GF-D8 (cell line): ENCODE measurements around the gene DIMT1.

Experiments used
- DNase-seq: peaks from one replicate; lab custom pipeline; 2025; lab: John Stamatoyannopoulos, UW

DIMT1 gene

GRCh38 chr5:62403411-62404250 is at the start of gene DIMT1:
Gene DIMT1 (minus strand): TSS chr5:62403905. CDS start chr5:62403772, 133 bp downstream.
- DNase-seq, result peak; percentile 94

GRCh38 chr5:62450259-62450658 is 46.6 kb upstream of the DIMT1 start:
- DNase-seq, result no peak

GRCh38 chr5:62448528-62448927 is 44.8 kb upstream of the DIMT1 start:
- DNase-seq, result no peak

- no peak for DNase-seq
Measured at GRCh38 chr5:62432621-62433064, 28.9 kb upstream of the DIMT1 start.

- DNase-seq, result peak; percentile 32
Measured at GRCh38 chr5:62431735-62432620, 28.3 kb upstream of the DIMT1 start.

- no peak for DNase-seq
Measured at GRCh38 chr5:62424763-62425162, 21.1 kb upstream of the DIMT1 start.

GRCh38 chr5:62421414-62421813 is 17.7 kb upstream of the DIMT1 start:
- no peak for DNase-seq

GRCh38 chr5:62419609-62420008 is 15.9 kb upstream of the DIMT1 start:
- no peak for DNase-seq

- no peak for DNase-seq
Measured at GRCh38 chr5:62418462-62419076, 14.9 kb upstream of the DIMT1 start.

GRCh38 chr5:62413711-62414110 is 10.0 kb upstream of the DIMT1 start:
- DNase-seq, result no peak

GRCh38 chr5:62412549-62413329 is 9.0 kb upstream of the DIMT1 start, which contains the start of gene IPO11:
Gene IPO11 (plus strand): TSS chr5:62412763. CDS start chr5:62437280, 24,517 bp downstream.
- peak; percentile 98 for DNase-seq

GRCh38 chr5:62395210-62395950 is 8.3 kb downstream of the DIMT1 start:
- DNase-seq, result no peak

- DNase-seq, result no peak
Measured at GRCh38 chr5:62386824-62387223, 16.9 kb downstream of the DIMT1 start.

- no peak for DNase-seq
Measured at GRCh38 chr5:62385816-62386400, 17.8 kb downstream of the DIMT1 start.

GRCh38 chr5:62385131-62385530 is 18.6 kb downstream of the DIMT1 start:
- DNase-seq, result no peak

- DNase-seq, result no peak
Measured at GRCh38 chr5:62376064-62376463, 27.6 kb downstream of the DIMT1 start.

GRCh38 chr5:62375627-62376026 is 28.1 kb downstream of the DIMT1 start:
- no peak for DNase-seq

GRCh38 chr5:62374090-62374489 is 29.6 kb downstream of the DIMT1 start:
- DNase-seq, result no peak

GRCh38 chr5:62373382-62373781 is 30.3 kb downstream of the DIMT1 start:
- no peak for DNase-seq

- no peak for DNase-seq
Measured at GRCh38 chr5:62372600-62372999, 31.1 kb downstream of the DIMT1 start.
